PC-3 (cell line): ENCODE measurements around the gene JRKL.

Experiments used
- EZH2 ChIP-seq: fragments of 300-600 bp; sonication (generic); IDR thresholded peaks from one replicate; pipeline ENCODE4 v1.6.1; 2017; ENCODE audit warnings: antibody characterized with exemption, mild to moderate bottlenecking, low read length; ENCODE audit not compliant: unreplicated experiment
- EZH2phosphoT487 ChIP-seq: fragments of 300-600 bp; sonication (generic); IDR thresholded peaks from 2 replicates; pipeline ENCODE4 v1.6.1; 2018; ENCODE audit warnings: mild to moderate bottlenecking, antibody characterized with exemption, low read length, borderline replicate concordance
- TF ChIP-seq, protein P1 (sequence below): fragments of 300-600 bp; sonication (generic); conservative IDR thresholded peaks from 2 replicates; pipeline ENCODE4 v1.5.1; 2017; ENCODE audit warnings: antibody characterized with exemption, low read depth, mild to moderate bottlenecking, low read length

DNA sequence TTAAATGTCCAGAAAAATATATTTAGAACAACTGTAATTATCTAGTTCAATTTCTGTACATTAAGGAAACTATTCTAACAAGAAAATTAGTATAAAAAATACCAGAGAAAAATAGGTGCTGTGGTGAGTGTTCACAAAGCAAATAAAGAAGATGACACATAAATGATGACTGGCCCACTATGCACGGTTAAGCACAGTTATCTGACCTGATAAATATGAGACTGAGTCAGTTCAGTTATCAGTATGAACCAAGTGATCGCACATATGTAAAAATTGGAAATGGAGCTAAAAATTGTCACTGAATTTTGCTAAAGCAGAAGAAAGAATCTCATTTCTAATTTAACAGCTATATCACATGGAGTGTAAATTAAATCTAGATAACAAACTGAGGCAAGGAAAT lies 28.0 kb upstream of the JRKL start:
- TF ChIP-seq, protein P1, sequence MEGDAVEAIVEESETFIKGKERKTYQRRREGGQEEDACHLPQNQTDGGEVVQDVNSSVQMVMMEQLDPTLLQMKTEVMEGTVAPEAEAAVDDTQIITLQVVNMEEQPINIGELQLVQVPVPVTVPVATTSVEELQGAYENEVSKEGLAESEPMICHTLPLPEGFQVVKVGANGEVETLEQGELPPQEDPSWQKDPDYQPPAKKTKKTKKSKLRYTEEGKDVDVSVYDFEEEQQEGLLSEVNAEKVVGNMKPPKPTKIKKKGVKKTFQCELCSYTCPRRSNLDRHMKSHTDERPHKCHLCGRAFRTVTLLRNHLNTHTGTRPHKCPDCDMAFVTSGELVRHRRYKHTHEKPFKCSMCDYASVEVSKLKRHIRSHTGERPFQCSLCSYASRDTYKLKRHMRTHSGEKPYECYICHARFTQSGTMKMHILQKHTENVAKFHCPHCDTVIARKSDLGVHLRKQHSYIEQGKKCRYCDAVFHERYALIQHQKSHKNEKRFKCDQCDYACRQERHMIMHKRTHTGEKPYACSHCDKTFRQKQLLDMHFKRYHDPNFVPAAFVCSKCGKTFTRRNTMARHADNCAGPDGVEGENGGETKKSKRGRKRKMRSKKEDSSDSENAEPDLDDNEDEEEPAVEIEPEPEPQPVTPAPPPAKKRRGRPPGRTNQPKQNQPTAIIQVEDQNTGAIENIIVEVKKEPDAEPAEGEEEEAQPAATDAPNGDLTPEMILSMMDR, result no peak
- TF ChIP-seq EZH2 (no peak), EZH2phosphoT487 (no peak)
